HUES64 (cell line): ENCODE measurements around the gene ZNF804A.
"Not testable (repeated sequence)": the region's sequence is repeated elsewhere in the genome, so short reads cannot be mapped to it uniquely, and the experiment has no call there.

Source experiments
- H3K27ac ChIP-seq: 2 replicates; pipeline ENCODE4 v1.7.0; 2013; ENCODE audit warnings: low read depth, low read length, inconsistent platforms
- H3K27me3 ChIP-seq: 2 replicates; pipeline ENCODE4 v1.6.1; 2013; ENCODE audit warnings: mild to moderate bottlenecking, low read length; ENCODE audit not compliant: insufficient read depth
- H3K36me3 ChIP-seq: 2 replicates; pipeline ENCODE4 v1.6.1; 2013; ENCODE audit warnings: mild to moderate bottlenecking, low read length; ENCODE audit not compliant: insufficient read depth
- H3K4me1 ChIP-seq: 2 replicates; pipeline ENCODE4 v1.6.1; 2013; ENCODE audit warnings: mild to moderate bottlenecking, low read length, moderate library complexity; ENCODE audit not compliant: insufficient read depth
- H3K4me3 ChIP-seq: 2 replicates; pipeline ENCODE4 v1.5.1; 2013; ENCODE audit warnings: mild to moderate bottlenecking, low read length, moderate library complexity
- H3K9ac ChIP-seq: 2 replicates; pipeline ENCODE4 v1.6.1; 2013; ENCODE audit warnings: mild to moderate bottlenecking, low read depth, low read length
- H3K9me3 ChIP-seq: 2 replicates; pipeline ENCODE4 v1.6.1; 2013; ENCODE audit warnings: low read depth, low read length; ENCODE audit not compliant: insufficient read depth
- WGBS: fragments of 150-250, 120-280 bp; methylation state at CpG from one replicate; pipeline ENCODE4 v1.1.7; 2013; ENCODE audit warnings: missing lambda C conversion rate; 5-methylcytosine and 5-hydroxymethylcytosine counted together

Gene ZNF804A

DNA sequence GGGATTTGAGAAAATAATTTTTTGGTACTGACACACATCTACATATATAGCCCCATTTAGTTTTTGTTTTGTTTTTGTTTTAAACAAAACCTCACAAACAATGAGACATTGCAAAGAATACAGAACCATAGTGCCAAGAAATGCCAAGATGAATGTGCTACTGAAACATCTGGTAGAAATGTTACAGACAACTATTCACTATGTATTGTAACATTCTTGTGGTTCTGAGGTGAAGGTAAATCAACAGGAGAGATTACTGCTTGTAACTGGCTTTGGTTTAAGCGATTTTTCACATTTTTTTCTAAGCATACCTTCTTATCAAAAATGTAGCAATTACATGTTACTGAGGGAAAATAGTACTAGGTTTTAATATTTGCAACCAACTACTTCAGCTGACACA is 281.3 kb downstream of the ZNF804A start:
- no peaks in the 10 kb centered on the region for H3K27me3 ChIP-seq
- H3K4me3 ChIP-seq, result no peak overlapping the region
- no peak overlapping the region for H3K27ac ChIP-seq
- no peaks in the 10 kb centered on the region for H3K36me3 ChIP-seq
- WGBS, result no CpG with 5 or more reads among the region's 1 CpG
- H3K9me3 ChIP-seq, result no peaks in the 10 kb centered on the region
- H3K9ac ChIP-seq, result no peak overlapping the region
- H3K4me1 ChIP-seq, result peaks cover 13% of the 10 kb centered on the region; the same call in 1 of the 2 replicates

DNA sequence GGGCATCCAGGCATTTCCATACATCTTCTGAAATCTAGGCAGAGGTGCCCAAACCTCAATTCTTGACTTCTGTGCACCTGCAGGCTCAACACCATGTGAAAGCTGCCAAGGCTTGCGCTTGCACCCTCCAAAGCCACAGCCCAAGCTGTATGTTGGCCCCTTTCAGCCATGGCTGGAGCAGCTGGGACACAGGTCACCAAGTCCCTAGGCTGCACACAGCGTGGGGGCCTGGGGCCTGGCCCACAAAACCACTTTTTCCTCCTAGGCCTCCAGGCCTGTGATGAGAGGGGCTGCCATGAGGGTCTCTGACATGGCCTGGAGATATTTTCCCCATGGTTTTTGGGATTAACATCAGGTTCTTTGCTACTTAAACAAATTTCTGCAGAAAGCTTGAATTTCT is 288.3 kb downstream of the ZNF804A start:
- not testable (repeated sequence) for H3K4me1 ChIP-seq, H3K27me3 ChIP-seq, H3K9ac ChIP-seq, H3K27ac ChIP-seq, H3K36me3 ChIP-seq, H3K4me3 ChIP-seq
- 98% methylated on average over 2 of the region's 2 CpGs for WGBS
- H3K9me3 ChIP-seq, result peaks cover 12% of the 10 kb centered on the region

DNA sequence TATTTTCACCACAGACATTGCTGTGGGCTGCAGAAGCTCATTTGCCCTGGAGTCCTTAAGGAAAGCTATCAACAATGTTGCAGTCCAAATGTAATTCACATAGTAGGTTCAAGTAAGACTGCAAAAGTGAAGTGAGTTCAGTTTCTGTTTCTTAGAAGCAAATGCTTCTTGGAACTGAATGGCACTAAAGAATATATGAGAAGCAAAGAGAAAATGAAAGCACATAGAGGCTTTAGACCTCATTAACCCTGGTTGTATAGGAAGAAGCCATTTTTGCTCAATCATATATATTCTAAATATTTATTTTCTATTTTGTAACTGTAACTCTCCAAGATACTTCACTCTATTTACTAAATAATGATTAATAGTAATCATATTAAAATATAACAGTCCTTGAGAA is 292.0 kb downstream of the ZNF804A start:
- Histone ChIP-seq H3K4me3 (no peak overlapping the region), H3K9ac (no peak overlapping the region)

DNA sequence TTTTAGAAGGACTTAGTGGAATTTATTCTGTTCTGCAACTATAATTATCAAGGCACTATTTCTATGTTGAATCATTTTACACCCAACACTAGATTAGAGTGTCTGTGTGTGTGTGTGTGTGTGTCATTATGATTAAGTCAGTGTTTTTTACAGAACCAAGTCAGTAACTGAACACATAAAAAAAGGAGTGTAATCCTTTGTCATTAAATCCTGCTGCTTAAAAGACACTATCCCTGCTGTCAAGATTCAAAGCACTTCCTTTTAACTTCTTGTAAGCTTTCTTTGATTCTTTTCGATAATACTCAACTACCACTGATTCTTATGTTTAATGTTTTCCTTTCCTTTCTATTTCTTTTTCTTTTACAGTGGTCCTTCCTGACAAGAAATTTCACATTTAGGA is 306.7 kb downstream of the ZNF804A start:
- WGBS, result 96% methylated on average over 1 of the region's 1 CpG
- Histone ChIP-seq H3K36me3 (no peaks in the 10 kb centered on the region), H3K4me1 (peaks cover 14% of the 10 kb centered on the region), H3K9ac (no peak overlapping the region), H3K4me3 (no peak overlapping the region), H3K27ac (no peak overlapping the region), H3K9me3 (no peaks in the 10 kb centered on the region), H3K27me3 (no peaks in the 10 kb centered on the region)

More for the DNA sequence above, 292.0 kb downstream of the ZNF804A start:
- Histone ChIP-seq H3K27me3 (no peaks in the 10 kb centered on the region), H3K27ac (no peak overlapping the region), H3K9me3 (peaks cover 12% of the 10 kb centered on the region), H3K4me1 (no peaks in the 10 kb centered on the region), H3K36me3 (no peaks in the 10 kb centered on the region)

DNA sequence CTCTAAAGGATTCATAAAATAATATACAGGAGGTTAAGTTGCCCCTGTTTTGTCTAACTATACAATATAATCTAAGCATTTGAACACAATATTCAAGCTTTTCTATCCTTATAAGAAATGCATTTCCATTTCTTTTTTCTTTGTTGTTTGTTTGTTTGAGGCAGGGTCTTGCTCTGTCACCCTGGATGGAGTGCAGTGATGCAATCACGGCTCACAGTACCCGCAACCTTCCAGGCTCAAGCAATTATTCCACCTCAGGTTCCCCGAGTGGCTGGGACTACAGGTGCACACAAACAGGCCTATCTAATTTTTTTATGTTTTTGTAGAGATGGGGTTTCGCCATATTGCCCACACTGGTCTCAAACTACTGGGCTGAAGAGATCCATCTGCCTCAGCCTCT is 307.8 kb downstream of the ZNF804A start:
- Histone ChIP-seq H3K9ac (no peak overlapping the region), H3K4me1 (peaks cover 14% of the 10 kb centered on the region), H3K27me3 (no peaks in the 10 kb centered on the region), H3K36me3 (no peaks in the 10 kb centered on the region), H3K9me3 (no peaks in the 10 kb centered on the region), H3K4me3 (no peak overlapping the region), H3K27ac (no peak overlapping the region)
- WGBS, result 88% methylated on average over 4 of the region's 4 CpGs

DNA sequence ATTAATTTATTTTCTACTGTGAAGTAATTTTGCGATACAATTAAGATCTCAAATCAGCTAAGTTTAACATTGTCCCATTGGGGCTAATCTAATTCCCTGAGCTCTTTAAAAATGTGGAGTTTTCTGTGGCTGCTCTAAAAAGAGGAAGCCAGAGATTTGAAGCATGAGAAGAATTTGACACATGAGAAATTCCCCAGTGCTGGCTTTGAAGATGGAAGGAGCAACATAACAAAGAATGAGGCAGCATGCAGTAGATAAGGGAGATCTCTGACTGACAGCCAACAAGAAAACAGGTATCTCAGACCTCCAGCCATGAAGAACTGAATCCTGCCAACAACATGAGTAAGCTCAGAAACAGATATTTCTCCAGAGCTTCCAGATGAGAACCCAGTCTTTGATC is 308.4 kb downstream of the ZNF804A start:
- H3K27ac ChIP-seq, result no peak overlapping the region

DNA sequence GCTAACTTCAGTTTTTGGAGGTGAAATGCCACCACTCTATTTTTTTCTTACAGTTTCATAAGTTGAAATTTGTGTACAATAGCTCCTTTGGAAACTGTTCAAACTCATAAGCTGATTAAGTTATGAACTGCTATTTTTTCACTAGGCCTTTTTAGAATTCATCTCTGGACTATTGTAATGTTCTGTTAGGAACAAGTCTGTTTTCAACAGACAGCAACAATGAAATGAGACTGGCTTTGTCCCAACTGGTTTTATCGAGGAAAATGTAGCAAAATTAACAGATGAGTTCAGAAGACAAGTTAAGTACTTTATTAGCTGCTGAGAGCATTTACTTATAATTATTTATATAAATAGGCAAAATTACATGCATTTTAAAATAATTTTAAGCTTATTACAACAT is 310.6 kb downstream of the ZNF804A start:
- 100% methylated on average over 1 of the region's 1 CpG for WGBS
- no peaks in the 10 kb centered on the region for H3K36me3 ChIP-seq
- H3K9ac ChIP-seq, result no peak overlapping the region
- 0 out of 2 replicates have a peak, but pooled peaks cover 3% of the 10 kb centered on the region for H3K9me3 ChIP-seq
- no peaks in the 10 kb centered on the region for H3K27me3 ChIP-seq
- no peak overlapping the region for H3K27ac ChIP-seq
- peaks cover 14% of the 10 kb centered on the region for H3K4me1 ChIP-seq
- no peak overlapping the region for H3K4me3 ChIP-seq

More for the DNA sequence above, 308.4 kb downstream of the ZNF804A start:
- no peaks in the 10 kb centered on the region for H3K36me3 ChIP-seq
- H3K4me1 ChIP-seq, result peaks cover 14% of the 10 kb centered on the region
- no peak overlapping the region for H3K9ac ChIP-seq
- no CpG with 5 or more reads among the region's 1 CpG for WGBS
- no peak overlapping the region for H3K4me3 ChIP-seq
- H3K9me3 ChIP-seq, result no peaks in the 10 kb centered on the region
- H3K27me3 ChIP-seq, result no peaks in the 10 kb centered on the region

DNA sequence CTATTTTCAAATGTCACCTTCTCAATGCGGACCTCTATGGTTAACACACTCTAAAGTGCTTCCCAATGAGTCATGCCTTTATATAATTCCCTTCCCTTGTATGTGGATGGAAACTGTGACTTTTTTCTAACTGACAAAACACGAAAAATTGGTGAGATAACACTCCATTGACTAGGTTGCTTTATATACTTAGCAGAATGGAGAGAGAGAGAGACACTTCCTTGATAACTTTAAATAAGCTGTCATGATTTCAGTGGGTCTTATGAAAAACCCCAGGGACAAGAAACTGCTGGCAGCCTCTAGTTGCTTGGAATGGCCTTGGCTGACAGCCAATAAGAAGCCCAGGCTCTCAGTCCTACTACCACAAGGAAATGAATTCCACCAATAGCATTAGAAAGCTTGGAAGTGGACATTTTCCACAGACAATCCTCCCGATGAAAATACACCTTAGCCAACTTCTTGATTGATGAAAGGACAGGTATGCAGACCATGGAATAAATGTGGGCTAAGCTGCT is 322.2 kb downstream of the ZNF804A start:
- no CpG with 5 or more reads among the region's 3 CpGs for WGBS
- no peak overlapping the region for H3K9ac ChIP-seq
- no peak overlapping the region for H3K27ac ChIP-seq
- no peak overlapping the region for H3K4me3 ChIP-seq
- no peaks in the 10 kb centered on the region for H3K9me3 ChIP-seq
- no peaks in the 10 kb centered on the region for H3K27me3 ChIP-seq
- H3K4me1 ChIP-seq, result no peaks in the 10 kb centered on the region
- H3K36me3 ChIP-seq, result no peaks in the 10 kb centered on the region

DNA sequence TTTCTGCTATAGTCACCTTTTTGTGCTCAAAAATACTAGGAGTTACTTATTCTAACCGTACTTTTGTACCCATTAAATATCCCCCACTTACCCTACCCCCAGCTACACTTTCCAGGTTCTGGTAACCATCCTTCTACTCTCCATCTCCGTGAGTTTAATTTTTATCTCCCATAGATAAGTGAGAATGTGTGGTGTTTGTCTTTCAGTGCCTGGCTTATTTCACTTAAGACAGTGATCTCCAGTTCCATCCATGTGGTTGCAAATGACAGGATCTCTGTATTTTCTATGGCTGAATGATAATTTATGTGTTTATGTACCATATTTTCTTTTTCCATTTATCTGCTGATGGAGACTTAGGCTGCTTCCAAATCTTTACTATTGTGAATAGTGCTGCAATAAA is 323.3 kb downstream of the ZNF804A start:
- no peaks in the 10 kb centered on the region for H3K4me1 ChIP-seq
- no peak overlapping the region for H3K9ac ChIP-seq
- no peaks in the 10 kb centered on the region for H3K9me3 ChIP-seq
- H3K36me3 ChIP-seq, result no peaks in the 10 kb centered on the region
- WGBS, result 96% methylated on average over 1 of the region's 2 CpGs
- H3K27me3 ChIP-seq, result no peaks in the 10 kb centered on the region
- H3K4me3 ChIP-seq, result no peak overlapping the region
- H3K27ac ChIP-seq, result no peak overlapping the region

DNA sequence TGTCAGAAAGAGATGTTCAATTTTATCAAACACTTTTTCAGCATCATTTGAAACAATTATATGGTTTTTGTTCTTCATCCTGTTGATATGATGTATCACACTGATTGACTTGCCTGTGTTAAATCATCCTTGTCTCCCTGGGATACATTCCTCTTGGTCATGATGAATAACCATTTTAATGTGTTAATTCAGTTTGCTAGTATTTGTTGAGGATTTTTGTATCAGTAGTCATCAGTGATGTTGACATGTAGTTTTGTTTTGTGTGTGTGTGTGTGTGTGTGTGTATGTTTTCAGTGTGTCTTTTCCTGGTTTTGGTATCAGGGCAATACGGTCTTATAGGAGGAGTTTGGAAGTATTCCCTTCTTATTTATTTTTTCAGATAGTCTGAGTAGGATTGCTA is 325.4 kb downstream of the ZNF804A start:
- Histone ChIP-seq H3K9me3 (no peaks in the 10 kb centered on the region), H3K4me3 (no peak overlapping the region), H3K27me3 (no peaks in the 10 kb centered on the region), H3K9ac (no peak overlapping the region), H3K4me1 (no peaks in the 10 kb centered on the region), H3K36me3 (no peaks in the 10 kb centered on the region), H3K27ac (no peak overlapping the region)
- 100% methylated on average over 1 of the region's 1 CpG for WGBS

DNA sequence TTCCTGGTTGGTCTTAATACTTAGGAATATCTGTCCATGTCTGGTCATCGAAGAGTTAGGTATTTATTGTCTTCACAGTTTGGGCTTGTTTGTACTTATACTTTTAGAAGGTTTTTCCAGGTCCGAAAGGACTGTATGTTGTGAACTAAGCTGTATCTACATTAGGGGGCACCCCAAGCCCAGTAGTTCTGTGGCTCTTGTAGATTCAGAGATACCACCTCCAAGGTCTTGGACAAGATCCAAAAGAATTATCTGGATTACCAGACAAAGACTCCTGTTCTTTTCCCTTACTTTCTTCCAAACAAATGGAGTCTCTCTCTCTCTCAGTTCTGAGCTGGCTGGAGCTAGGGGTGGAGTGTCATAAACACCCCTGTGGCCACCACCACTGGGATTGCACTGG is 328.7 kb downstream of the ZNF804A start:
- Histone ChIP-seq H3K36me3 (no peaks in the 10 kb centered on the region), H3K9ac (no peak overlapping the region), H3K27ac (no peak overlapping the region), H3K4me3 (no peak overlapping the region), H3K27me3 (no peaks in the 10 kb centered on the region), H3K4me1 (no peaks in the 10 kb centered on the region), H3K9me3 (peaks cover 7% of the 10 kb centered on the region; the same call in 1 of the 2 replicates)
- 99% methylated on average over 2 of the region's 2 CpGs for WGBS

DNA sequence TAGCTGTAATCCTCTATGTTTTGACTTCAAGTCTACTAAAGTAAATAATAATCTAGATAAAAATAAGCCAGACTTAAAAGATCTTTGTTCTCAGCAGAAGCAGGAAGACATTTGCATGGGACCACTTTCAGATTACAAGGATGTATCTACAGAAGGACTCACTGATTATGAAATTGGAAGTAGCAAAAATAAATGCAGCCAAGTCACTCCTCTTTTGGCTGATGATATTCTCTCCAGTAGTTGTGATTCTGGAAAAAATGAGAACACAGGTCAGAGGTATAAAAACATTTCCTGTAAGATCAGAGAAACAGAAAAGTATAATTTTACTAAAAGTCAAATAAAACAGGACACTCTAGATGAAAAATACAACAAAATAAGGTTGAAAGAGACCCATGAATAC is 338.4 kb downstream of the ZNF804A start:
- Histone ChIP-seq H3K27ac (no peak overlapping the region), H3K9me3 (no peaks in the 10 kb centered on the region), H3K36me3 (no peaks in the 10 kb centered on the region), H3K4me1 (peaks cover 4% of the 10 kb centered on the region; the same call in 1 of the 2 replicates), H3K27me3 (no peaks in the 10 kb centered on the region), H3K4me3 (no peak overlapping the region), H3K9ac (no peak overlapping the region)
